Measurements from ENCODE around the gene DROSHA. TPM values are rescaled to one million over a fixed set of nuclear protein-coding genes. Genes with fewer than 3 reads are reported as not detected.

The DROSHA gene
- total and polyA plus RNA-seq, 2 donors (not counting 1 experiment from before 2014, with no cell fraction given) = 44.1 to 48.4 TPM

- Histone ChIP-seq H4K20me1 (ENCODE audit: control insufficient read depth, extremely low read depth, insufficient read depth, low read length) (no peaks in the 10 kb centered on the region), H3K36me3 (ENCODE audit: control insufficient read depth, insufficient read depth, low read length) (peaks cover 4% of the 10 kb centered on the region), H2AFZ (ENCODE audit: low read length) (no peak overlapping the region), H3K4me3 (replicated peaks in 1 of 4; ENCODE audit: control extremely low read depth in 1 of 4, insufficient read depth in 1 of 4, low read depth in 3 of 4, low read length in 4 of 4) (no peak overlapping the region), H3K9ac (ENCODE audit: insufficient read depth, low read length) (no peak overlapping the region), H3K27me3 (ENCODE audit: control insufficient read depth, insufficient read depth, low read length) (no peaks in the 10 kb centered on the region), H3K4me1 (ENCODE audit: control insufficient read depth, extremely low read depth, insufficient read depth, low read length) (peaks cover 6% of the 10 kb centered on the region), H3K4me2 (ENCODE audit: extremely low read depth, insufficient read depth, low read length) (no peak overlapping the region), H3K79me2 (ENCODE audit: control insufficient read depth, insufficient read depth, low read length) (no peaks in the 10 kb centered on the region), H3K27ac (ENCODE audit: insufficient read depth, low read length) (no peak overlapping the region), H3K9me3 (ENCODE audit: control insufficient read depth, insufficient read depth, low read depth, low read length) (no peaks in the 10 kb centered on the region)
- TF ChIP-seq CTCF (conservative IDR thresholded peaks at IDR 0.05 in 1 of 2, IDR thresholded peaks at IDR 0.05 in 1 of 2; ENCODE audit: low read depth in 1 of 2, low read length in 2 of 2) (no peak), EZH2 (IDR thresholded peaks at IDR 0.05; ENCODE audit: low read length, missing control alignments) (no peak)
- DNase-seq (ENCODE audit: low read depth in 2 of 2) = no peak
Observed at GRCh38 chr5:31412324-31412723, 119.6 kb downstream of the DROSHA start.

GRCh38 chr5:31410089-31410488 lies 121.8 kb downstream of the DROSHA start:
- Histone ChIP-seq H3K79me2 (ENCODE audit: control insufficient read depth, insufficient read depth, low read length) (no peaks in the 10 kb centered on the region), H4K20me1 (ENCODE audit: control insufficient read depth, extremely low read depth, insufficient read depth, low read length) (no peaks in the 10 kb centered on the region), H3K27ac (ENCODE audit: insufficient read depth, low read length) (no peak overlapping the region), H3K9me3 (ENCODE audit: control insufficient read depth, insufficient read depth, low read depth, low read length) (no peaks in the 10 kb centered on the region), H3K27me3 (ENCODE audit: control insufficient read depth, insufficient read depth, low read length) (no peaks in the 10 kb centered on the region), H3K4me1 (ENCODE audit: control insufficient read depth, extremely low read depth, insufficient read depth, low read length) (peaks cover 6% of the 10 kb centered on the region), H2AFZ (ENCODE audit: low read length) (no peak overlapping the region), H3K36me3 (ENCODE audit: control insufficient read depth, insufficient read depth, low read length) (peaks cover 4% of the 10 kb centered on the region), H3K4me2 (ENCODE audit: extremely low read depth, insufficient read depth, low read length) (no peak overlapping the region), H3K9ac (ENCODE audit: insufficient read depth, low read length) (no peak overlapping the region), H3K4me3 (replicated peaks in 1 of 4; ENCODE audit: control extremely low read depth in 1 of 4, insufficient read depth in 1 of 4, low read depth in 3 of 4, low read length in 4 of 4) (no peak overlapping the region)
- no peak for TF ChIP-seq EZH2 (IDR thresholded peaks at IDR 0.05; ENCODE audit: low read length, missing control alignments)
- TF ChIP-seq CTCF (conservative IDR thresholded peaks at IDR 0.05 in 1 of 2, IDR thresholded peaks at IDR 0.05 in 1 of 2; ENCODE audit: low read depth in 1 of 2, low read length in 2 of 2) = no peak
- no peak for DNase-seq (ENCODE audit: low read depth in 2 of 2)

GRCh38 chr5:31408814-31409213 lies 123.1 kb downstream of the DROSHA start:
- Histone ChIP-seq H3K79me2 (ENCODE audit: control insufficient read depth, insufficient read depth, low read length) (no peaks in the 10 kb centered on the region), H3K4me2 (ENCODE audit: extremely low read depth, insufficient read depth, low read length) (no peak overlapping the region), H3K4me3 (replicated peaks in 1 of 4; ENCODE audit: control extremely low read depth in 1 of 4, insufficient read depth in 1 of 4, low read depth in 3 of 4, low read length in 4 of 4) (no peak overlapping the region), H3K4me1 (ENCODE audit: control insufficient read depth, extremely low read depth, insufficient read depth, low read length) (peaks cover 6% of the 10 kb centered on the region), H3K36me3 (ENCODE audit: control insufficient read depth, insufficient read depth, low read length) (peaks cover 4% of the 10 kb centered on the region), H4K20me1 (ENCODE audit: control insufficient read depth, extremely low read depth, insufficient read depth, low read length) (no peaks in the 10 kb centered on the region), H3K27ac (ENCODE audit: insufficient read depth, low read length) (no peak overlapping the region), H3K9me3 (ENCODE audit: control insufficient read depth, insufficient read depth, low read depth, low read length) (no peaks in the 10 kb centered on the region), H3K9ac (ENCODE audit: insufficient read depth, low read length) (no peak overlapping the region), H3K27me3 (ENCODE audit: control insufficient read depth, insufficient read depth, low read length) (no peaks in the 10 kb centered on the region), H2AFZ (ENCODE audit: low read length) (no peak overlapping the region)
- peak; percentile 67 to 85 for DNase-seq (ENCODE audit: low read depth in 2 of 2)
- TF ChIP-seq CTCF (conservative IDR thresholded peaks at IDR 0.05 in 1 of 2, IDR thresholded peaks at IDR 0.05 in 1 of 2; ENCODE audit: low read depth in 1 of 2, low read length in 2 of 2) = no peak
- TF ChIP-seq EZH2 (IDR thresholded peaks at IDR 0.05; ENCODE audit: low read length, missing control alignments) = no peak

Measured in fibroblast of lung (primary cell).